NCI-H2171 (cell line): ENCODE data around the gene UBL7.

Source experiments
- DNase-seq: peaks from one replicate; lab custom pipeline; 2025; lab: John Stamatoyannopoulos, UW

The UBL7 gene

DNA sequence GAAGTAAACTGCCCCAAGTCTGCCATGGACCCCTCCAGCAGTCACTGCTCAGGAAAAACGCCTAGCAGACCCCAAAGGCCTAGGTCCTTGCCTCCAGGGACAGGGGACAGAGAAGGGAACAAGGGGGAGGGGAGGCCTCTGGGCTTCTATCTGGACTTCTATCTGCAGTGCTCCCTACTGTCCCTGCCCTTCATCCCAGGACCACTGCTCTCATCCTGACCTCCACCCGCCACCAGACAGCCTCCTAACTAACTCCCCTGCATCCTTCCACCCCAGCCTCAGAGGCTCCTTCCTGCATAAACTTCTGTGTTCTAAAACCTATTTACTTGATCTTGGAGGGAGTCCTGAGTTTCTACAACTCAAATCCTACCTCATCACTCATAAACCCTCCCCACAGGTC lies 52.6 kb downstream of the UBL7 start:
- no peak for DNase-seq

DNA sequence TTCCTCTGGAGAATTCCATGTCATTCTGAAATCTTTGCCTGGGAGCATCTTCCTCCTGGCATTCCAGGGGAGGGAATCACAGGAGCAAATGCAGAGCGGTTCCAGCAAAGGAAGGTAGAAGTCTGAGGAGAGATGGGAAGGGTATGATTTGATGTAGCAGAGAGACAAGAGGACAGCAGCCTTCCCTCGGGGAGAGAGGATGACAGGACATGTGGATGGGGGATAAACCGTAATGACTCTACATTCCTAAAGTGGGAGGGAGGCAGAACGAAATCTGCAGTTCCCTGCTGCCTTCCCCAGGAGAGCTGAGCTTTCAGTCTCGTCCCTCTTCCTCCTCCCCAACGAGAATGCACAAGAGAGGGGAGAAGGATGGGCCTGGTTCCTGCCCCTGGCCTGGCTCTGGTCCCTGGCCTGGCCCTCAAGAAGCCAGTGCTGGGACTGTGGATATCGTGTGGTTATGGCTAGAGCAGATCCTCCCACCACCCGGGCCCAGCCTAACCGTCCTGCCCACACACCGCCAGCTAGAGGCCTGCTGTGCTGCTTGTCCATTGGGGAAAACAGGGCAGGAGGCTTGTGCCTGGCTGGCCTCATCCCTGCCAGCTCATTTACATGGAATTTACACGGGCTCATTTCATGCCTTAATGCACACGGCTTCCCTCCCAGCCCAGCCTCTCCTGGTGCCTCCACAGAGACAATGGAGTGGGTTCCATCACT lies 53.8 kb downstream of the UBL7 start:
- no peak for DNase-seq

DNA sequence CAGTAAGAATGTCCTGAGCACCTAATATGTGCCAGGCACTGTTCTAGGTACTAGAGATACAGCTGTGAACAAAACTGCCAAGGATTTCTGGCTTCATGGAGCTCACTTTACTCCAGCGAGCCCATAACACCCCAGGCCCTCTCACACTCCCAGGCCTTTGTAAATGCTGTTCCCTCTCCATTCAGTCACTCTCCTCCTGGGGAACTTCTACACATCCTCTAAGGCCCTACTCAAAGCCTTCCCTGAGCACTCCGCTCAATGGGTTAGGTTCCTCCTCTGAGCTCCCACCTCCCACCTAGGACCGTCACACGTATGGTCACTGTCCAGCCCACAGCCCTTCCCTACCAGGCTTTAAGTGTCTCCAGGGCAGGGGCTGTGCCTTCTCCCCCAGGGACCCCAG lies 54.4 kb downstream of the UBL7 start:
- DNase-seq = no peak

DNA sequence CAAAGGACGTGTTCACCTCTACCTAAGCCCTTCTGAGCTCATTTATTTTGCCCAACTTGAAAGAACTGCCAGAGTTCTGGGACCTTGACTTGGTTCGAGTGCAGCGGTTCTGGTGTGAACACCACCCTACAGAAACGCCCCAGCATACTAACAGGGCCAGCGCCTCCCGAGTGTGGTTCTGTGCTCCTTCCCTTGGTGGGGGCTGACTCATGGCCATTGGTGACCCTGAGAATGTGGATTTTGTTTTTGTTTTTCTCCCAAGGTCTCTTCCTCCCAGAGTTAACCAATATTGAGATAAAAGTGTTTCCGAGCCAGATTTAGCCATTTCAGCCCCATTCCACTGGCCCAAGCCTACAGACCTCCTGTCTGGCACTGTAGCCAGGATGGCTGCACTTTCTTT lies 55.1 kb downstream of the UBL7 start:
- no peak for DNase-seq

DNA sequence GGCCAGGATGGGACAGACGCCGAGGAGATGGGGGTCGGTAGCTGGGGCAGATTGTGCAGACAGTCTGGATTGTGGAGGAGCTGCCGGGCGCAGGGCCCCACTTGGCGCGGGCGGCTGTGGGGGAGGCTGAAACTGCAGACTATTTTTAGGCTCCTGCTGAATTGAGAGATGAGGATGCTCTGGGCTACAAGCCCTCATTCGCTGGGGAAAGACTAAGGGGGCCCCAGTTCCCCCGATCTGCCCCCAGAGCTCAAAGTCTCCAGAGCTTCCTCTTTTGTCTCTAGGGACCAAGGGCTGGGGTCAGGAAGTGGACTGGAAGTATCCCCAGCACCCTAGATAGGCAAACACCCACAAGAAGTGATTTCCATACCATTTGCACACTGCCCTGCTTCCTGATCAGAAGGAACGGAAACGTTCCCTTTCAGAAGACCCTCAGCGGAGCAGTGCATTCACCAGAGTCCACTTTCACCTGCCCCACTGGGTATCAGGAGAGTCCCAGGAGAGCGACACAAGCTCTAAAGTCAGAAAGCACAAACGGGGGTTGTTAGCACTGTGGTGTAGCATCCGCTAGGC lies 56.9 kb downstream of the UBL7 start:
- no peak for DNase-seq

DNA sequence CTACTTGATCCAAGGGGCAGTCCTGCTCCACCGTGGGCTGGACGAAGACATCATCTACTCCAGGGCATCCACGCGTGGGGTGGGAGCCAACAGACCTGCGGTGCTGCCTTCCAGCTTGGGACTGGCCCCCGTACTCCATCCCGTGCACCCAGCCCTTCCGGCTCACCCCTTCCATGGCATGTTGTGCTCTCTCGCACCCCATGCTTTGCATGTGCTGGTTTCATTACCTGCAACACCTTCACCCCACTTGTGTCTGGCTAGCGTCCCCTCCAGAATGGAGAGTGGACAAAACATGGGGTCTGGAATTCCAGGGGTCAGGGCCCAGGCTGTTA lies 57.4 kb downstream of the UBL7 start:
- no peak for DNase-seq

DNA sequence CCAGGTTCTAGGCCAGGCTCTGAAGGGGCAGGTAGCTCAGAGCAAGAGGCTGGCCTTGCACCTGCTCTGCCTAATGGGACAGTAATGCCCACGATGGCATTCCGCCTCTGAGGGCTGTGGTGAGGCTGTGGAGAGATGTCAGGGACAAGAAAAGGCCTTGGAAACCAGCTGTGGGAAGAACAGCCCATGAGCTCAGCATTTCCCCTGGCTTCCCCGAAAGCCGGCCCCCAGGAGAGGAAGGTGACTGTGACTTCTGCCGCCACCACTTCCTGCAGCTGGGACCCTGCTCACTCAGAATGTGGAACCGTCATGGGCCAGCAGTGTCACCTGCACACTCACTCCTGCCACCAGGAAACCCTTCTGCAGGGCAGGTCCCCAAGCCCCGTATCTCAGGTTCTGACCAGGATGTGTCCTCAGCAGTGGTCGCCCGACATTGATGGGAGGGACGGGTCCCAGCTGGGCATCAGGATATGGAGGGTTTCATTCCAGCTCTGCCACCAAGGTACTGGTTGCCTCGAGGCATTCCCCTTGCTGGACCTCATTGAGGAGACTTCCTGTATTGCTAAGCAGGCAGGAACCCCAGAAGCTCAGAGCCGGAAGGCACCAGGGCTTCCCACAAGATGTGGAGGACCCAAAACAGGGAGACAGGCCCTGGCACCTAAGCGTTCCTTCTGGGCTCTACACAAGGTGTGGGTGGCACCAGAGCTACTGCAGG lies 57.9 kb downstream of the UBL7 start:
- no peak for DNase-seq

DNA sequence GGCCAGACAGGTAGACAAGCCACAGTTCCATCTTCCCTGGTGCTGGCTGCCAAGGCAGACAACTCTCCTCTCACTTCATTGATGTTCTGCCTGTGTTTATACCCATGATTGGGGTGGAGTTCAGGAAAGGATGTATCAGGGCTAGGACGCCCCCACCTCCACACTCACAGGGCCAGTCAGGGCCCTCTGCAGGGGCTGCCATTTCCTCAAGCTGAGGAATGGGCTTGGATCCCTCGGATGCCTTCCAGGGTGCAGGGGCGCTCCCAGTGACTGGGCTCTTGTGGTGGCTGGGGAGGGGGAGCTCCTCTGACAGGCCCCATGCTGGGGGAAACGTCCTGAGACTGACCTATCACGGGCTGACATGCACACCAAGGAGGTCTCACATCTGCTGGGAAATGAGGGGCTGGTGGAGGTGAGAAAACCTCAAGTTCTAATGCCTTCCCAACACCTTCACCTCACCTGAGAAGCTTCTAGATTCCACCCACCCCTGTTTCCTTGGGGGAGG lies 58.6 kb downstream of the UBL7 start:
- no peak for DNase-seq

DNA sequence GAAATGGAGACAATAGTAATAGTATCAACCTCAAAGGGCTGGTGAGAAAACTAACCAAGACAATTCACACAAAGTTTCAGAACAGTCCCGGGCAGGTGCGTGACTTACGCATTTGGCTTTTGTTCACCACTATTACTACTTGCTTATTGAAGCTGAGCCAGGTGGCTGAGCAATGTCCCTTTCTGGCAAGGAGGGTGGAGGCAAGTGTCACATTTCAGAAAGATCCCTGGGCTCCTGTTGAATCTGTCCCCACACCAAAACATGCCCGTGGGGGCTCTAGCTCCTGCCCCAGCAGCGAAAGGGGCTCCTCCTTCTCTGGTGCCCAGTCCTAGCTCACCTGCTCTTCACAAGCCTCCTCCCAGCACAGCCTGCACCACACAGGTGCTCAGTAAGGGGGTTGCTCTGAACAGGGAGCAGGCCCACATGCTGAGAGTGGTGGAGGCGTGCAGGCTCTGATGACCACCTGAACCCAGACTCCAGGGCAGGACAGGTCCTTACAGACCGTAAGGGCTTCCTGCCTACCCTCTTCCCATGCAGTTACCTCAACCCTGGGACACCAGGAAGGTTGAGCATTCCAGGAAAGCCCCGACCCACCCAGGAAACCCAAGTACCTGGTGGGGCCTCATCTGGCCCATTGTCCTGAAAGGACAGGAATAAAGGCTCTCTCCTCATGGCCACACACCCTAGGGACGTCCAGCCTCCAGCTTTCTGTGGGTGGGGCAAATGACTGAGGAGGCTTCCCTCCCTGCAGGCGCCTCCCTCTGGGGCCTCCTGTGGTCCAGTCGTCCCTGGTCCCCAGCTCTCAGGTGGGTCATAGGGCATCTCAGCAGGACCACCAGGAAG lies 59.8 kb downstream of the UBL7 start:
- DNase-seq = no peak

DNA sequence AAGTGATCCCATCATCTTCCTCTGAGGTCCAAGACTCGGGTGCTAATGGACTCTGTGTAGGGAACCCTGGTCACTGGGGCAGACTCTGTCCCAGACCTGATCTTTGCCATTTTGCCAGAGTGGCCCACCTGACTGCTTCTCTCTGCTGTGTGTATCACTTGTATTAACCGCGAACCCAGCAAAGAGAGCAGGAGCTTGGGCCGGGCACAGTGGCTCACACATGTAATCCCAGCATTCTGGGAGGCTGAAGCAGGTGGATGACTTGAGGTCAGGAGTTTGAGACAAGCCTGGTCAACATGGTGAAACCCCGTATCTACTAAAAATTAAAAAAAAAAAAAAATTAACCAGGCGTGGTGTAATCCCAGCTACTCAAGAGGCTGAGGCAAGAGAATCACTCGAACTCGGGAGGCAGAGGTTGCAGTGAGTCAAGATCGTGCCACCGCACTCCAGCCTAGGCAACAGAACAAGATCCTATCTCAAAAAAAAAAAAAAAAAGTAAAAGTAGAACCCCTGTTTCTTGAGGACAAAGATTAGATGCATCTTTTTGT lies 60.6 kb downstream of the UBL7 start:
- no peak for DNase-seq

DNA sequence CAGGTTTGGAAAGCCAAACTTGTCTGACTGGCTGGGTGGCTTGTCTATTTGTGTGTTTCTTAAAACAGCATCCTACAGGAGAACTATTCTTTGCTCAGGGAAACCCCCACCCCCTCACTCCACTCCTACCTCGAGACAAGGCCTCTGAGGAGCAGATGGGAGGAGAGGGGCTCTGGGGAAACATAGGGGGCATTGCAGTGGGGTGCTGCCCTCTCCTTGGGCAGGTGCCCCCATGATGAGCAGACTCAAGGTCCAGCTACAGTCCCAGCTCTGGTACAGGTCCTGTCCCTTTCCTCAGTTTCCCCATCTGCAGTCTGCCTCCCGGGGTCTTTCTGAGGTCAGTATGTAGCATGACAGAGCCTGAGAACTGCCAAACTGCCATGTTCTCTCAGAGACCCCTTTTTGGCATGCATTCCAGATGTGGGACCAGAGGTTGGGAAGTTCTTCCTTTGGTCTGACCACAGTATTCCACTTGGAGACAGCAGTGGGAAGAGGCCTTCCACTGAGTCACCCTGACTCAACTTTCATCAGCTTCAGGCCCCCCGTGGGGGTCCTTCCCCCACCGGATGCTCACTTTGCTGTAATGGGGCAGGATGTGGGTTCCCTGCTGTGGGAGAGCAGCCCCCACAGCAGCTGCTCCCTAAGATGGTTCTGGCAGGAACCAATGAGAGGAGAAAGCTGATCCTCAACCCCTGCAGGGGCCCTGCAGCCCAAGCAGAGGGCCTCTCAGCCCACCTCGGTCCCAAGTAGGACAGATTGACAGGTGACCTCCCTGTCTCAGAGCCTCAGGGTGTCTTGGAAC lies 61.2 kb downstream of the UBL7 start:
- no peak for DNase-seq

DNA sequence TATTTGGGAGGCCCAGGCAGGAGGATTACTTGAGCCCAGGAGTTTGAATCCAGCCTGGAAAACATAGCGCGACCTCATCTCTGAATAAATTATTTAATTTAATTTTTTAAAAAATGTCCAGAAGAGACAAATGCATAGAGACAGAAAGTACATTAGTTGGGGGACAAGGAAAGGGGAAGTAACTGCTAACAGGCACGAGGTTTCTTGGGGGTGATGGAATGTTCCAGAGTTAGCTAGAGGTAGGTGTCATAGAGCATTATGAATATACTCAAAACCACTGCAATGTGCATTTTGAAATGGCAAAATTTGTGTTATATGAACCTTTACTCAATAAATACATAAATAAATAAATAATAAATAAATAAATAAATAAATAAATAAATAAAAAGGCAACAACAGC lies 61.9 kb downstream of the UBL7 start:
- no peak for DNase-seq

DNA sequence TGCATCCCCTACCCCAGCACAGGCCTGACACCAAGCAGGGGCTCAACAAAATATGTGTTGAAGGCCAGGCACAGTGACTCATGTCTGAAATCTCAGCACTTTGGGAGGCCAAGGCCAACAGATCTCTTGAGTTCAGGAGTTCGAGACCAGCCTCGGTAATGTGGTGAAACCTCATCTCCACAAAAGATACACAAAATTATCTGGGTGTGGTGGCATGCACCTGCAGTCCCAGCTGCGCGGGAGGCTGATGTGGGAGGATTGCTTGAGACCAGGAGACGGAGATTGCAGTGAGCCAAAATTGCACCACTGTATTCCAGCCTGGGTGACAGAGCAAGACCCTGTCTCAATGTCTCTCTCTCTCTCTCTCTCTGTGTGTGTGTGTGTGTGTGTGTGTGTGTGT lies 62.8 kb downstream of the UBL7 start:
- DNase-seq = no peak

DNA sequence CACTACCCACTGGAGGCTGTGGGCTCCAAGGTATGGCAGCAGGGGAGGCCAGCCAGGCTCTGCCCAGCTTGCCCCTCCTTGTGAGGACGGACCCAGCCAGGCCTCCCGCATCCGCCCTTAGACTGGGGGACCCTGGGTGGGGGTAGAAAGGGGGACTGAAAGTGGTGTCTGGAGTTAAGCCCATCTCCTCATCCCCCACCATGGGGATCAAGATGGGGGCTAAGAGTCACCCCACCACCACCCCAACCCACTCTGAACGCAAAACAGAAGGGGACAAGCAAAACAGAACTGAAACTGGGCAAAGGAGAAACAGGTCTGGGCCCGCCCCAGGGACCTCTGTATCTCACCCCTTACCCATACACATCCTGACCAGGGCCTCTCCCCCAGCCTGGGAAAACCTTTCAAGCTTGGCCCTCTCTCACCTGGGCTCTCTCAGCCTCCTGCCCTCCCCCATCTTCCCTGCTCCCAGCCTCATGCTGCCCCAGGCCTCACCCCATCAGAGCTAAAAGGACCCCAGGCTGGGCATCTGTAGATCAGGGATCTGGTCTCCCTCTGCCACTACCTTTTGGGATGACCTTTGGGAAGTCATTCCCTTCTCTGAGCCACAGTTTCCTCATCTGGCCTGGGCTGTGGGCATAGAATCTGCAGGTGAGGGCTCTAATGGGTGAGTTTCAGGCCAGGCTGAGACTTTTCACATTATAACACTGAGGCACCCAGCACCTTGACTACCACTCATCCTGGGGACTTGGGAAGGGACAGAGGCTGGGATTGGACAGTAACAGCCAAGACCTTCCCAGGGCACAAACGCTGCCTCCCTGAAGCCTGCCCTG lies 63.5 kb downstream of the UBL7 start:
- no peak for DNase-seq

DNA sequence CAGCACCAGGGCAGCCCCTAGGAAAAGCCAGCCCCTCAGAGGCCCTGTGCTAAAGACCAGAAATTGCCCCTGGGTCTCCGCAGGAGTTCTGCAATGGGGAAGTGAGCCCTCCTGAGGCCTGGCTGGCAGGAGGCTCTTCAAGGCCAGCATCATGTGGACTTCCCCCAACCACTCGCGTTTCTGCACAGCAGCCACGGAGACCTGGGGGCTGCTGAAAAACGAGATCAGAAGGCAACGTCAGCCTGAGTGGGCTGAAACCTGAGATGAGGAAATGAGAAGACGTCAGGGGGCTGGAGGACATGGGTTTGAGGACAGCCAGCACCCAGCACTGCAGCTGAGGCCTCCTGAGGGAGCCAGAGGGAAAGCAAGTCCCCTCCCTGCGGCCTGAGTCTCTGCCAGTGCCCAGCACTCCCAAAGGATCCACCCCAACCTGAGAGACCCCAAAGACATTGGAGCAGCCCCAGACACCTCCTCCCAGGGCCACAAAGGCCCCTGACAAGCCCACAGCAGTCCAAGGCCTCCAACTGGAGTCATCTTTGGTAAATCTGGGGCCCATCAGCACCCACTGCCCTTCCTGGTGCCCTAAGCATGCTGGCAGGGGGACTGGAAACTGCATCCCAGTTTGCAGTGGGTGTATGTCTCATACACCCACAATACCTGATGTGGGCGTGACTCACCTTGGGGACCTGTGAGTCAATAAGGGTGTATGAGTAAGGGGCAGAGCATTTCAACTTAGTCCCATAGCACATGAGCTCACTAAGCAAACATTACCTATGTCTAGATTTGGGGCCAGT lies 64.3 kb downstream of the UBL7 start:
- DNase-seq = no peak

DNA sequence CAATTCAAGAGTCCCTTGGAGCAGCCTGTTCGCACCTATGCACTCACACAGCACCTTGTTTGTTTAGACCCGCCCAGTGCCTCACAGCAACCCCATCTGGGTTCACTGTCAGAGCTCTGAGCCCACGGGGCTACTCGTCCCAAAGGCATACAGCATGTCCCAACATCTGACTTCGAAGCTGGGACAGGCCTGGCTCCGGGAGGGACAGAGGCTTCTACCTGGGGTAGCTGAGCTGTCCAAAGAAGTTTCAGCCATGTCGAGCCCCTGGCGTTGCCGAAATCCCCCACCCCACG lies 64.9 kb downstream of the UBL7 start:
- DNase-seq = no peak
